Measurements from ENCODE around the gene AMPD1.

AMPD1 gene

DNA sequence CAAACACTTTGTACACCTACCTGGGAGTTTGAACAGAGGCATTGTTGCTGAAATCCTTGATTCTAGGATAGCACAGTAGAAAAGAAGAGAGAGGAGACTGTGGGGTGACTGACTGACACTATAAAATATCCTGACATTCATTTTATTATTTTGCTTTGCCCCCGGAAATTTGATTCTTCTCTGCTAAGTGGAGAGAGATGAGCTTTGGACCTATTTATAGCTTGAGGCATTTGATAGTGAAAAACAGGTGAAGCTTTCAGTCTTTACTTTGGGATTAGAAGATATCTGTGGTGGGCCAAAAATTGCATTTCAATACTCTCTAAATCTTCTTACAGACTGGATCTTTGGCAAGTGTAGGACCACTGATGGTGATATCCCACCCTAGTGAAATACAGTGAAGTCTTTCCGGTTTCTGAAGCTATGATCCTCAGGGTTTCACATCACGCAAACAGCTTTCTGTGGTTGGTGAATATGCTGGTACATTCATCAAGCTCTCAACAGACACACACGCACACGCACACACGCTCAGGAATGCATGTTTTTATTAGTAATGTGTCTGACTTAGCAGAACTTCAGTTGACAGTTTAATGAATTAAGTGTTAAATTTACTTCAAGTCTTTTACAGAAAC lies at the start of gene AMPD1:
AMPD1 (minus strand) TSS at position 117 of the 629 bp plus-strand sequence; CDS start at position 42, 75 bp downstream.
- no peak for DNase-seq (ENCODE audit: low read depth, low spot score)

GRCh38 chr1:114741963-114742746 lies 46.8 kb upstream of the AMPD1 start:
- no peak for DNase-seq (ENCODE audit: low read depth, low spot score)

GRCh38 chr1:114740331-114740730 lies 45.0 kb upstream of the AMPD1 start:
- no peak for DNase-seq (ENCODE audit: low read depth, low spot score)

DNA sequence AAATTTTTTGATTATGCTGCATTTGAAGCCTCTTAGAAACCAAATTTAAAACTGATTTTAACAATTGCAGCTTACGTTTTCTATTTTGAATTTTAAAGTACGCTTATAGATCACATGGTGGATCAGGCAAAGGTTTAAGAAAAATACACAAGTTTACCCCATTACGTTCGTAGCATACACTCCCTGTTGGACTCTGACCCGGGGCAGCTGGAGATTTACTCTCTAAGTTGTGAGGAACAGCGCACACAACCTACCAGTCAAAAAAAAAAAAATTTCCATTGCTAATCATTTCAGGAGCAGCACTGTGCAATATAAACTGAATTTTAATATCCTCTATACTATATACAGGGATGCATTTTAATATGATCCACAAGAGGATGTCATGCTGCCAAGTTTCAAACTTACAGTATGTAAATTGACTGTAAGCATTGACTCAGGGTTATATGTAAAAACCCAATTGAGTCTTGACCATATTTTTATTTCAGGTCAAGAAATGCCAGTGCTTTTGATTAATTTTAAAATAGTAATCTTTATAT lies 42.0 kb upstream of the AMPD1 start:
- DNase-seq (ENCODE audit: low read depth, low spot score) = no peak

DNA sequence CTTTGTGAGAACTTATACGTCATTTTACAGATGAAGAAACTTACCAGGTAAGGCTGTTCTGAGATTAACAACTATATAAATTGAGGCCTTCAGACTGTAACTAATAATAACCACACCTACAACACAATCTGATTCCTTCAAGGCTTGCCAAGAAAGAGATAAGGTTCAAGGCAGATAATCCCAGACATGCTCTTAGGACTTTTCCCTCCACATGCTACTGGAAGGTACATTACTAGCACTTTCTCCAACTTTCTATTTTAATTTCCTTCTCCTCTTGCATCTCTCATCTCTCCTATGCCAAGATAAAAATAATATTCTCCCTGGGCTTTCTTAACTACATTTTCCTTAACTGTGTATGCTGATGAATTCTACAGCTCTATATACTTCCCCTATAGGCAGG lies 40.1 kb upstream of the AMPD1 start:
- DNase-seq (ENCODE audit: low read depth, low spot score) = no peak

- DNase-seq (ENCODE audit: low read depth, low spot score) = no peak
Observed at GRCh38 chr1:114729782-114730181, 34.4 kb upstream of the AMPD1 start.

DNA sequence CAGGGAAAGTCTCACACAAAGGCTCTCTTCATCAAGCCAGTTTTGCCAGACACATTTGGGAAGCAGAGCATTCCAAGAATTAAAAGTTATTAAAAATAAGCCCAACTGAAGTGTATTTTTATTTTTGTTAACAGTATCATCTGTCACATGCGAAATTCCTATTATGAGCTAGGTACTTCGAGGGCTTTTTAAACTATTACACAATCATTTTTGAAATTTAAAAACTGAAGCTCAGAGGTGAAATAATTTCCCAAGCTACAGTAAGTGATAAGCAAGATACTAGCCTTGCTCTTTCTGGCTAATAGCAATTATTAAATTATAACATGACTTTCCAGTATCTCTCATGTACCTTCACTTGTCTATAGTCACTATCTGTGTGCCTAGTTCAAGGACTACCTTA lies 33.2 kb upstream of the AMPD1 start:
- no peak for DNase-seq (ENCODE audit: low read depth, low spot score)

GRCh38 chr1:114725230-114725629 lies 29.9 kb upstream of the AMPD1 start:
- DNase-seq (ENCODE audit: low read depth, low spot score) = no peak

DNA sequence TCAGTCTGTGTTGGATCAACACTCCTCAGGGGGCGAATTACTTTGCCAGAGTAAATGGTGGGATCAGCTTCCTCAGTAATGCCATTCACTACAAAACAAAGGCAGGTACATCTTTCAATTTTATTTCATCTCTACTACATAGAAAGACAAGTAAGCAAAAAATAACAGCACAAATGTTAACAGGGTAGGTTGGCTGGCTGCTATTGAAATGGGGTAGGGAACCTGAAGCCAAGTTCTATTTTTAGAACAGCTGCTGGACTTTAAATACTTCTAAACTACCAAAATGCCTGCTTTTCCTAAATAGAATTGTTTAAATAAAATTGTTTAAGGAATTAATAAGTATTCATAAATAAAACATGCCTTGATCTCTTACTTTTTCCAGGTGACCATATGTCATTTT lies 28.6 kb upstream of the AMPD1 start:
- DNase-seq (ENCODE audit: low read depth, low spot score) = no peak

DNA sequence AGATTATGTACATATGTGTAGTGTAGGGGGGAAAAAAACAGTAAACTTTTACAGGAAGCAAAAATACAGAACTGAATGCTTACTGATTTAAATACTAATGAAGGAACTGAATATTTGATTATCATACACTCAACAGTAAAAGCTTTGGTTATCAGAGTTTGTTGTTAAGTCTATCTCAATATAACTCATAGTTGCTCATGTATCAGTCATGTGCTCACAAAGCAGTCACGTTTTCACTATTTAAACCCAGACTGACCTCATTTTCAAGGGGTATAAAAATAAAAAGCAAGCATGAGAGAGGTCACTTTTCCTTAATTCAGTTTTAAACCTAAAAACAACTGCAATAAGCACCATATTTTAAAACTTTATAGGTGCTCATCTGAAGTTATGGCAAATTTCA lies 28.1 kb upstream of the AMPD1 start:
- DNase-seq (ENCODE audit: low read depth, low spot score) = no peak

GRCh38 chr1:114720492-114720891 lies 25.1 kb upstream of the AMPD1 start:
- no peak for DNase-seq (ENCODE audit: low read depth, low spot score)

DNA sequence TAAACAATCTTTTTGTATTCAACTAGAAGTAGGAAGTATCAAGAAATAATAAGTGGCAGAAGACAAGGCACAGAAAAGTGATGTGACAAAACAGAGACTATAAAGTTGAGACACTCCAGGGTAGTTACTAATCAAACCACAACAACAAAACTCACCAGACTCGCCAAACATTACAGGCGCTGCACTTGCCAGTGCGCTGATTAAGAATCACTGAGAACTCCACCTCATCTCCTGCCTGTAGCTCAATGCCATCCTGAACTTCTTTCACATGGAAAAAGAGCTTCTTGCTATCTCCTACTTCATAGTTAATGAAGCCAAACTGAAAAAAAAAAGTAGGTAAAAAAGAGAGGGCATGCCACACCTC lies 24.1 kb upstream of the AMPD1 start:
- DNase-seq (ENCODE audit: low read depth, low spot score) = no peak

GRCh38 chr1:114718661-114719423 lies 23.5 kb upstream of the AMPD1 start:
- DNase-seq (ENCODE audit: low read depth, low spot score) = no peak

DNA sequence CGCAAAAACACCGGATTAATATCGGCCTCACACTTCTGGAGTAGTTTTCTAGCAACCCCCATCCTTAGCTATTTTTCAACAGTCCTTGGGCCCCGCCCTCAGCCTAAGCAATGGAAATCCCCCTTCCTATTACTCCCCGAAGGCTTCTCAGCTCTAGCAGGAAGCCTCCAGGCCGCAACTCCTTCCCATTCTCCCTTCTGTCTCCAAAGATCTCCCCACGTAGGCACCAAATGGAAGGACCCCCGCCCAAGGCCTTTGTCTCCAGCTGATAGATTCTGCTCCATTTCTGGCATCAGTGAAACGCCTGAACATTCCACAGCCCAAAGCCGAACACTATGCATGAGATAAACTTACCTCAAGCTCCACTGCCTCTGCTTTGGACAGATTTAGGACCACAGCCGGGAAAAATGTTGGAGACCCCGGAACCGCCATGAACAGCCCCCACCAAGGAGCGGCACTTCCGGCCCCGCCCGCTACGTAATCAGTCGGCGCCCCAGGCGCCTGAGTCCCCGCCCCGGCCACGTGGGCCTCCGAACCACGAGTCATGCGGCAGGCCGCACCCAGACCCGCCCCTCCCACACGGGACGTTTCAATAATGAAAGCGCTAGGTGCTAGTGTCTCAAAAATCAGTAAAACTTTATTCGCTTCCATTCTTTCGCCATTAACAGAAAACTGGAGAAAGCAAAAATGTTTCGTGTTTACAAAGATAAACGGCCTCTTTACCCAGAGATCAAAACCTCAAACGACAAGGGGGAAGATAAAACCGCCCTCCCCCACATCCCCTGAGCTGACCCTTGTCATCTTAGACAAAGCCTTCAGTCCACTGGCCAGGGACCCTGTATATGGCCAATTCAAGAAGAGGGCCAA lies 21.2 kb upstream of the AMPD1 start, which contains the start of gene NRAS:
NRAS (minus strand) TSS at position 468 of the 867 bp plus-strand sequence. CDS start 611 bp downstream, outside the sequence.
- DNase-seq (ENCODE audit: low read depth, low spot score) = peak; percentile 96

- DNase-seq (ENCODE audit: low read depth, low spot score) = no peak
Observed at GRCh38 chr1:114715952-114716303, 20.6 kb upstream of the AMPD1 start.

GRCh38 chr1:114712977-114713376 lies 17.6 kb upstream of the AMPD1 start:
- DNase-seq (ENCODE audit: low read depth, low spot score) = no peak

DNA sequence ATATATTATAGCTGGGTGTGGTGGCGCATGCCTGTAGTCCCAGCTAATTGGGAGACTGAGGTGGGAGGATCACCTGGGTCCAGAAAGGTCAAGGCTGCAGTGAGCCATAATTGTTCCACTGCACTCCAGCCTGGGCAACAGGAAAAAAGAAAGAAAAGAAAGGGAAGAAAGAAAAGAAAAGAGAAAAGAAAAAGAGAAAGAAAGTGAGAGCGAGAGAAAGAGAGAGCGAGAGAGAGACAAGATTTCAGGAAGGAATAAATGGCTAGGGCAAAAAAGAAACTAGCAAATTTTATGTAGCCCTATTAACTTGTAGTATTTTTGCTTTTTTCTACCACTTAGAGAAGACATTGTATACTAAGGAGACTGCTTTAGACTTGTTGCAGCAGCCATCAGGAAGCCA lies 15.0 kb upstream of the AMPD1 start:
- DNase-seq (ENCODE audit: low read depth, low spot score) = no peak

DNA sequence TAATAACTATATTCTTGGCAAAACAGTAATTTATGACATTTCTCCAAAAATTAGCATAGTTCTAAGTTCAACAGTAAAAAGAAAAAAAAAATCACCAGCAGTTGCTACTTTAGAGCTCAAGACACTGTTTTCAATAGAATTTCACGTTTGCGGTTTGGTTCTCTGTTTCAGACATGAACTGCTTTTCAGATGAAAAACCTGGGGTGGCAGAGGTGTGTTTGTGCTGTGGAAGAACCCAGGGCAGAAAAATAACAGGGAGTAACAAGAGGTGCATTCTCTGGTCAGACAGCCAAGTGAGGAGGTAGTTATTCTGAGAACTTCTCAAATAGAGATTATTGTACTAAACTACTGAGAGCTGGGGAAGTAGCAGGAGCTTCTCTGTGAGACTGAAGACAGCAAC lies 12.3 kb upstream of the AMPD1 start:
- DNase-seq (ENCODE audit: low read depth, low spot score) = no peak

DNA sequence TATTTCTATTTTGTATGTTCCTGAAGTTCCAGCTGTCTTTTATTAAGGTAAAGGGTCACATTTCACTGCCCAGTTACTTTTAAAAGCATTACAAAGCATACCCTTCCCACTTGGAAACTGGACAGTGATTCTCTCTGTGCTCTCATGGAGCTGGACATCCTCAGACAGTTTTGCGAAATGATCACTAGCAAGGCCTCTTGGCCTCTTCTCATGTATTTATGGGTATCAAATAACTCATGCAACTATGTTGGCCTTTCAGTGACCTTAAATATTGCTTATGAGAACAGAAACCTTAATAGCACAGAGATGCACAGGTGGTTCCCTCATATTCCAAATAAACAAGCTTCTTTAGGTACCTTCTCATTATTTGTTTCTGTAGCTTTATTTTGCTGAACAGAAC lies 7.9 kb upstream of the AMPD1 start:
- no peak for DNase-seq (ENCODE audit: low read depth, low spot score)

GRCh38 chr1:114702737-114703136 lies 7.4 kb upstream of the AMPD1 start:
- no peak for DNase-seq (ENCODE audit: low read depth, low spot score)

GRCh38 chr1:114701931-114702330 lies 6.6 kb upstream of the AMPD1 start:
- no peak for DNase-seq (ENCODE audit: low read depth, low spot score)
